Endodermal cell (in vitro differentiated cells): ENCODE measurements around the gene PCDHGC4. TPM values are rescaled to one million over a fixed set of nuclear protein-coding genes. Genes with fewer than 3 reads are reported as not detected.

ENCODE experiments used
- DNase-seq: peaks from one replicate; pipeline ENCODE4 v3.0.0-alpha.2; 2017
- H3K27ac ChIP-seq: 2 replicates; pipeline ENCODE4 v1.5.1; 2013; ENCODE audit warnings: mild to moderate bottlenecking, low read depth, low read length, moderate library complexity
- H3K27me3 ChIP-seq: 2 replicates; pipeline ENCODE4 v1.6.1; 2013; ENCODE audit warnings: mild to moderate bottlenecking, low read length, moderate library complexity; ENCODE audit not compliant: insufficient read depth, control insufficient read depth, poor library complexity, severe bottlenecking
- H3K36me3 ChIP-seq: 2 replicates; pipeline ENCODE4 v1.7.0; 2013; ENCODE audit warnings: mild to moderate bottlenecking, low read length, moderate library complexity; ENCODE audit not compliant: control insufficient read depth, insufficient read depth
- H3K4me1 ChIP-seq: one replicate; pipeline ENCODE4 v1.7.0; 2013; ENCODE audit warnings: low read length; ENCODE audit not compliant: control insufficient read depth, insufficient read depth
- H3K4me3 ChIP-seq: 2 replicates; pipeline ENCODE4 v1.5.1; 2013; ENCODE audit warnings: mild to moderate bottlenecking, low read length, moderate library complexity
- H3K9ac ChIP-seq: 2 replicates; pipeline ENCODE4 v1.6.1; 2013; ENCODE audit warnings: mild to moderate bottlenecking, low read length, moderate library complexity; ENCODE audit not compliant: poor library complexity, severe bottlenecking; ENCODE audit errors: extremely low read depth
- H3K9me3 ChIP-seq: 2 replicates; pipeline ENCODE4 v1.6.1; 2013; ENCODE audit warnings: mild to moderate bottlenecking, low read length, moderate library complexity; ENCODE audit not compliant: control insufficient read depth
- H3K27ac Mint-ChIP-seq: 2 replicates; pipeline ENCODE4 v1.8.0; 2020; ENCODE audit warnings: mixed read lengths
- H3K27me3 Mint-ChIP-seq: 2 replicates; pipeline ENCODE4 v1.8.0; 2021; ENCODE audit warnings: mild to moderate bottlenecking, mixed read lengths; ENCODE audit not compliant: insufficient read depth
- H3K36me3 Mint-ChIP-seq: 2 replicates; pipeline ENCODE4 v1.8.0; 2020; ENCODE audit warnings: low read depth, mixed read lengths
- H3K4me1 Mint-ChIP-seq: 2 replicates; pipeline ENCODE4 v1.8.0; 2020; ENCODE audit warnings: mixed read lengths
- H3K4me3 Mint-ChIP-seq: 2 replicates; pipeline ENCODE4 v1.8.0; 2020; ENCODE audit warnings: mild to moderate bottlenecking, moderate library complexity, mixed read lengths
- H3K9me3 Mint-ChIP-seq: 2 replicates; pipeline ENCODE4 v1.8.0; 2020; ENCODE audit warnings: mild to moderate bottlenecking, mixed read lengths
- CTCF ChIP-seq: fragments of 200-600 bp; sonication (generic); conservative IDR thresholded peaks from 2 replicates; pipeline ENCODE4 v1.5.0; 2021; ENCODE audit warnings: antibody characterized with exemption, mild to moderate bottlenecking
- WGBS, 2 experiments: methylation state at CpG; one replicate each; pipeline versions ENCODE4 v1.1.5 to v1.1.7; 2013; ENCODE audit warnings: missing lambda C conversion rate in 2 of 2, mixed read lengths in 1 of 2; ENCODE audit not compliant: insufficient coverage in 1 of 2, insufficient read length in 1 of 2; 5-methylcytosine and 5-hydroxymethylcytosine counted together
- total RNA-seq, 2 donors: library from RNA; stranded (reverse); fragmentation: NEBNext Ultra II Directional in 1 of 2; extraction: Animal tissue kit (Norgen Biotek cat#: 25700) in 1 of 2; gene quantifications; 2 replicates in 1 of 2; 3 replicates in 1 of 2; pipeline ENCODE4 v1.2.1, GENCODE V29; 2021

The PCDHGC4 gene
- total RNA-seq, 2 donors from 2014 or later = 2.6 to 3.0 TPM

- 8 to 17% methylated on average over 3 of the region's 3 CpGs for WGBS, 2 experiments
- Histone ChIP-seq H3K27ac (peak overlapping the region; percentile 5), H3K4me3 (peak overlapping the region; percentile 81), H3K27me3 (peaks cover 14% of the 10 kb centered on the region), H3K9me3 (no peaks in the 10 kb centered on the region), H3K36me3 (no peaks in the 10 kb centered on the region), H3K9ac (peak overlapping the region; percentile 21), H3K4me1 (peaks cover 12% of the 10 kb centered on the region)
- H3K27me3 Mint-ChIP-seq = peaks cover 39% of the 10 kb centered on the region
- TF ChIP-seq CTCF = no peak
- H3K4me1 Mint-ChIP-seq = peaks cover 31% of the 10 kb centered on the region
- H3K9me3 Mint-ChIP-seq = no peaks in the 10 kb centered on the region
- H3K27ac Mint-ChIP-seq = peak overlapping the region; percentile 52
- DNase-seq = peak; percentile 80
- peak overlapping the region; percentile 68 for H3K4me3 Mint-ChIP-seq
- H3K36me3 Mint-ChIP-seq = peaks cover 11% of the 10 kb centered on the region
Observed at GRCh38 chr5:141483902-141484301, 928 bp upstream of the PCDHGC4 start.

GRCh38 chr5:141484310-141484640, 555 bp upstream of the PCDHGC4 start:
- peaks cover 43% of the 10 kb centered on the region for H3K27me3 Mint-ChIP-seq
- peak overlapping the region; percentile 81 for H3K4me3 ChIP-seq
- H3K9ac ChIP-seq = peak overlapping the region; percentile 21
- H3K27me3 ChIP-seq = peaks cover 14% of the 10 kb centered on the region
- no peaks in the 10 kb centered on the region for H3K36me3 ChIP-seq
- peak overlapping the region; percentile 52 for H3K27ac Mint-ChIP-seq
- peaks cover 11% of the 10 kb centered on the region for H3K36me3 Mint-ChIP-seq
- H3K4me1 ChIP-seq = peaks cover 12% of the 10 kb centered on the region
- H3K9me3 Mint-ChIP-seq = no peaks in the 10 kb centered on the region
- DNase-seq = no peak
- H3K4me3 Mint-ChIP-seq = peak overlapping the region; percentile 68
- TF ChIP-seq CTCF = no peak
- H3K9me3 ChIP-seq = no peaks in the 10 kb centered on the region
- peak overlapping the region; percentile 5 for H3K27ac ChIP-seq
- 3 to 21% methylated on average over 4 of the region's 4 CpGs for WGBS, 2 experiments
- peaks cover 31% of the 10 kb centered on the region for H3K4me1 Mint-ChIP-seq

GRCh38 chr5:141485321-141486055, 658 bp downstream of the PCDHGC4 start:
- no peak overlapping the region for H3K27ac ChIP-seq
- Mint-ChIP-seq H3K27me3 (peaks cover 55% of the 10 kb centered on the region), H3K36me3 (peaks cover 17% of the 10 kb centered on the region), H3K9me3 (no peaks in the 10 kb centered on the region), H3K4me3 (peak overlapping the region; percentile 68), H3K27ac (peak overlapping the region; percentile 44), H3K4me1 (peaks cover 31% of the 10 kb centered on the region)
- peak overlapping the region; percentile 81 for H3K4me3 ChIP-seq
- peaks cover 12% of the 10 kb centered on the region for H3K4me1 ChIP-seq
- peak; percentile 50 for DNase-seq
- peaks cover 14% of the 10 kb centered on the region for H3K27me3 ChIP-seq
- no peaks in the 10 kb centered on the region for H3K9me3 ChIP-seq
- 44 to 51% methylated on average over 32 to 38 of the region's 38 CpGs for WGBS, 2 experiments
- no peak overlapping the region for H3K9ac ChIP-seq
- H3K36me3 ChIP-seq = no peaks in the 10 kb centered on the region
- no peak for TF ChIP-seq CTCF
